ENCODE results near the gene MAP3K10.

Gene MAP3K10

DNA sequence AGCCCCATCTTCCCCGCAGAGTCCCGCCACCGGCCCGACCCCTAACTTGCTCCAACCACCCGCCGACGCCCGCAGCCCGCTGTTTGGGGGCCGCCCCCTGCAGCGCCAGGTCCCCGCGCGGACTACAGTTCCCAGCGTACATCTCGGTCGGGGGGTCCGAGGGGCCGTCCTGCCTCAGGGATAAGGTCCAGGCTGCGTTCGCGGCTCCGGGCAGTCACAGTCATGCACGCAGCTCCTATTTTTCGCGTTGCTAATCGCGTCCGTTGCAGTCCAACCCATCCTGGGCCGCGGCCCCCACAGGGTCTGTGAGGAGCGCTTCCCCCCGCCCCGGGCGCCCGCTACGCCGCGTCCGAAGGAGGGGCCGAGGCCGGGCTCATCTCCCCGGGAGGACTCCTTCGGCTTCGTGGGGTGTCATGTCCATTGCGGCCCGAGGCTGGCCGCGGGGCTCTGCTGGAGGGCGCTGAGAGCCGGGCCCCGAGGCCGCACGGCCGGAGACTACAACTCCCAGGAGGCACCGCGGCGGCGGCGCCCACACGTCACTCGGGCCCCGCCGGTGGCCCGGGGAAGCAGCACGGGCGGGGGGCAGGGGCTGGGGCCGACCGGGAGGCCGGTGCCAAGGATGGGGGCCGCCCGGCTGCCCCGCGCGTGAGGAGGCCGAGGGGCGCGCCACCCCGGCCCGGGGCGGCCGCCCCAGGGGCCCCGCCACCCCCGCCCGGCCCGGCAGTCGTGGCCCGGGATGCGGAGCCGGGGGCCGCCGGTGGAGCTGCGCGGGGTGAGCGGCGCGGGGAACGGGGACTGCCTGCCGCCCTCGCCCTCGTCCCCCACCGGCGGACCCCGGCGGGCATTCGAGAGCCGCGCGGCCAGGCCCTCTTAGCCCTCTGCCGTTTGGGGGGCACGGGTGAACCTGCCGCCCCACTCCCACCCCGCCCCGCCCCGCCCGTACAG lies at the start of gene MAP3K10 (continued):
- TF ChIP-seq, protein P1, sequence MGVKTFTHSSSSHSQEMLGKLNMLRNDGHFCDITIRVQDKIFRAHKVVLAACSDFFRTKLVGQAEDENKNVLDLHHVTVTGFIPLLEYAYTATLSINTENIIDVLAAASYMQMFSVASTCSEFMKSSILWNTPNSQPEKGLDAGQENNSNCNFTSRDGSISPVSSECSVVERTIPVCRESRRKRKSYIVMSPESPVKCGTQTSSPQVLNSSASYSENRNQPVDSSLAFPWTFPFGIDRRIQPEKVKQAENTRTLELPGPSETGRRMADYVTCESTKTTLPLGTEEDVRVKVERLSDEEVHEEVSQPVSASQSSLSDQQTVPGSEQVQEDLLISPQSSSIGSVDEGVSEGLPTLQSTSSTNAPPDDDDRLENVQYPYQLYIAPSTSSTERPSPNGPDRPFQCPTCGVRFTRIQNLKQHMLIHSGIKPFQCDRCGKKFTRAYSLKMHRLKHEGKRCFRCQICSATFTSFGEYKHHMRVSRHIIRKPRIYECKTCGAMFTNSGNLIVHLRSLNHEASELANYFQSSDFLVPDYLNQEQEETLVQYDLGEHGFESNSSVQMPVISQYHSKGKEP (tag by site-specific recombination; IDR thresholded peaks at IDR 0.05): no peak
- TF ChIP-seq, protein P2, sequence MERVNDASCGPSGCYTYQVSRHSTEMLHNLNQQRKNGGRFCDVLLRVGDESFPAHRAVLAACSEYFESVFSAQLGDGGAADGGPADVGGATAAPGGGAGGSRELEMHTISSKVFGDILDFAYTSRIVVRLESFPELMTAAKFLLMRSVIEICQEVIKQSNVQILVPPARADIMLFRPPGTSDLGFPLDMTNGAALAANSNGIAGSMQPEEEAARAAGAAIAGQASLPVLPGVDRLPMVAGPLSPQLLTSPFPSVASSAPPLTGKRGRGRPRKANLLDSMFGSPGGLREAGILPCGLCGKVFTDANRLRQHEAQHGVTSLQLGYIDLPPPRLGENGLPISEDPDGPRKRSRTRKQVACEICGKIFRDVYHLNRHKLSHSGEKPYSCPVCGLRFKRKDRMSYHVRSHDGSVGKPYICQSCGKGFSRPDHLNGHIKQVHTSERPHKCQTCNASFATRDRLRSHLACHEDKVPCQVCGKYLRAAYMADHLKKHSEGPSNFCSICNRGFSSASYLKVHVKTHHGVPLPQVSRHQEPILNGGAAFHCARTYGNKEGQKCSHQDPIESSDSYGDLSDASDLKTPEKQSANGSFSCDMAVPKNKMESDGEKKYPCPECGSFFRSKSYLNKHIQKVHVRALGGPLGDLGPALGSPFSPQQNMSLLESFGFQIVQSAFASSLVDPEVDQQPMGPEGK (tag by site-specific recombination; IDR thresholded peaks at IDR 0.05): peak; percentile 100
- TF ChIP-seq ZNF2 (tag by site-specific recombination; IDR thresholded peaks at IDR 0.05) (peak; percentile 87; the same call in 1 of the 2 replicates), GLI4 (tag by site-specific recombination; IDR thresholded peaks at IDR 0.05) (no peak), ZBTB1 (tag by site-specific recombination; IDR thresholded peaks at IDR 0.05) (peak; percentile 38; the same call in 1 of the 2 replicates), ZNF350 (tag by site-specific recombination; IDR thresholded peaks at IDR 0.05) (no peak), ZNF521 (tag by site-specific recombination; IDR thresholded peaks at IDR 0.05) (no peak), ZNF174 (tag by site-specific recombination; IDR thresholded peaks at IDR 0.05) (no peak), ZNF610 (tag by site-specific recombination; IDR thresholded peaks at IDR 0.05; ENCODE audit: borderline replicate concordance) (peak; percentile 82), YY2 (tag by site-specific recombination; IDR thresholded peaks at IDR 0.05) (peak; percentile 81), KLF9 (tag by site-specific recombination; IDR thresholded peaks at IDR 0.05; ENCODE audit: low read depth) (peak; percentile 72; the same call in 1 of the 2 replicates)
- TF ChIP-seq, protein P3, sequence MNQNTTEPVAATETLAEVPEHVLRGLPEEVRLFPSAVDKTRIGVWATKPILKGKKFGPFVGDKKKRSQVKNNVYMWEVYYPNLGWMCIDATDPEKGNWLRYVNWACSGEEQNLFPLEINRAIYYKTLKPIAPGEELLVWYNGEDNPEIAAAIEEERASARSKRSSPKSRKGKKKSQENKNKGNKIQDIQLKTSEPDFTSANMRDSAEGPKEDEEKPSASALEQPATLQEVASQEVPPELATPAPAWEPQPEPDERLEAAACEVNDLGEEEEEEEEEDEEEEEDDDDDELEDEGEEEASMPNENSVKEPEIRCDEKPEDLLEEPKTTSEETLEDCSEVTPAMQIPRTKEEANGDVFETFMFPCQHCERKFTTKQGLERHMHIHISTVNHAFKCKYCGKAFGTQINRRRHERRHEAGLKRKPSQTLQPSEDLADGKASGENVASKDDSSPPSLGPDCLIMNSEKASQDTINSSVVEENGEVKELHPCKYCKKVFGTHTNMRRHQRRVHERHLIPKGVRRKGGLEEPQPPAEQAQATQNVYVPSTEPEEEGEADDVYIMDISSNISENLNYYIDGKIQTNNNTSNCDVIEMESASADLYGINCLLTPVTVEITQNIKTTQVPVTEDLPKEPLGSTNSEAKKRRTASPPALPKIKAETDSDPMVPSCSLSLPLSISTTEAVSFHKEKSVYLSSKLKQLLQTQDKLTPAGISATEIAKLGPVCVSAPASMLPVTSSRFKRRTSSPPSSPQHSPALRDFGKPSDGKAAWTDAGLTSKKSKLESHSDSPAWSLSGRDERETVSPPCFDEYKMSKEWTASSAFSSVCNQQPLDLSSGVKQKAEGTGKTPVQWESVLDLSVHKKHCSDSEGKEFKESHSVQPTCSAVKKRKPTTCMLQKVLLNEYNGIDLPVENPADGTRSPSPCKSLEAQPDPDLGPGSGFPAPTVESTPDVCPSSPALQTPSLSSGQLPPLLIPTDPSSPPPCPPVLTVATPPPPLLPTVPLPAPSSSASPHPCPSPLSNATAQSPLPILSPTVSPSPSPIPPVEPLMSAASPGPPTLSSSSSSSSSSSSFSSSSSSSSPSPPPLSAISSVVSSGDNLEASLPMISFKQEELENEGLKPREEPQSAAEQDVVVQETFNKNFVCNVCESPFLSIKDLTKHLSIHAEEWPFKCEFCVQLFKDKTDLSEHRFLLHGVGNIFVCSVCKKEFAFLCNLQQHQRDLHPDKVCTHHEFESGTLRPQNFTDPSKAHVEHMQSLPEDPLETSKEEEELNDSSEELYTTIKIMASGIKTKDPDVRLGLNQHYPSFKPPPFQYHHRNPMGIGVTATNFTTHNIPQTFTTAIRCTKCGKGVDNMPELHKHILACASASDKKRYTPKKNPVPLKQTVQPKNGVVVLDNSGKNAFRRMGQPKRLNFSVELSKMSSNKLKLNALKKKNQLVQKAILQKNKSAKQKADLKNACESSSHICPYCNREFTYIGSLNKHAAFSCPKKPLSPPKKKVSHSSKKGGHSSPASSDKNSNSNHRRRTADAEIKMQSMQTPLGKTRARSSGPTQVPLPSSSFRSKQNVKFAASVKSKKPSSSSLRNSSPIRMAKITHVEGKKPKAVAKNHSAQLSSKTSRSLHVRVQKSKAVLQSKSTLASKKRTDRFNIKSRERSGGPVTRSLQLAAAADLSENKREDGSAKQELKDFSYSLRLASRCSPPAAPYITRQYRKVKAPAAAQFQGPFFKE (tag by site-specific recombination; IDR thresholded peaks at IDR 0.05; ENCODE audit: borderline replicate concordance): no peak
- TF ChIP-seq, protein P4, sequence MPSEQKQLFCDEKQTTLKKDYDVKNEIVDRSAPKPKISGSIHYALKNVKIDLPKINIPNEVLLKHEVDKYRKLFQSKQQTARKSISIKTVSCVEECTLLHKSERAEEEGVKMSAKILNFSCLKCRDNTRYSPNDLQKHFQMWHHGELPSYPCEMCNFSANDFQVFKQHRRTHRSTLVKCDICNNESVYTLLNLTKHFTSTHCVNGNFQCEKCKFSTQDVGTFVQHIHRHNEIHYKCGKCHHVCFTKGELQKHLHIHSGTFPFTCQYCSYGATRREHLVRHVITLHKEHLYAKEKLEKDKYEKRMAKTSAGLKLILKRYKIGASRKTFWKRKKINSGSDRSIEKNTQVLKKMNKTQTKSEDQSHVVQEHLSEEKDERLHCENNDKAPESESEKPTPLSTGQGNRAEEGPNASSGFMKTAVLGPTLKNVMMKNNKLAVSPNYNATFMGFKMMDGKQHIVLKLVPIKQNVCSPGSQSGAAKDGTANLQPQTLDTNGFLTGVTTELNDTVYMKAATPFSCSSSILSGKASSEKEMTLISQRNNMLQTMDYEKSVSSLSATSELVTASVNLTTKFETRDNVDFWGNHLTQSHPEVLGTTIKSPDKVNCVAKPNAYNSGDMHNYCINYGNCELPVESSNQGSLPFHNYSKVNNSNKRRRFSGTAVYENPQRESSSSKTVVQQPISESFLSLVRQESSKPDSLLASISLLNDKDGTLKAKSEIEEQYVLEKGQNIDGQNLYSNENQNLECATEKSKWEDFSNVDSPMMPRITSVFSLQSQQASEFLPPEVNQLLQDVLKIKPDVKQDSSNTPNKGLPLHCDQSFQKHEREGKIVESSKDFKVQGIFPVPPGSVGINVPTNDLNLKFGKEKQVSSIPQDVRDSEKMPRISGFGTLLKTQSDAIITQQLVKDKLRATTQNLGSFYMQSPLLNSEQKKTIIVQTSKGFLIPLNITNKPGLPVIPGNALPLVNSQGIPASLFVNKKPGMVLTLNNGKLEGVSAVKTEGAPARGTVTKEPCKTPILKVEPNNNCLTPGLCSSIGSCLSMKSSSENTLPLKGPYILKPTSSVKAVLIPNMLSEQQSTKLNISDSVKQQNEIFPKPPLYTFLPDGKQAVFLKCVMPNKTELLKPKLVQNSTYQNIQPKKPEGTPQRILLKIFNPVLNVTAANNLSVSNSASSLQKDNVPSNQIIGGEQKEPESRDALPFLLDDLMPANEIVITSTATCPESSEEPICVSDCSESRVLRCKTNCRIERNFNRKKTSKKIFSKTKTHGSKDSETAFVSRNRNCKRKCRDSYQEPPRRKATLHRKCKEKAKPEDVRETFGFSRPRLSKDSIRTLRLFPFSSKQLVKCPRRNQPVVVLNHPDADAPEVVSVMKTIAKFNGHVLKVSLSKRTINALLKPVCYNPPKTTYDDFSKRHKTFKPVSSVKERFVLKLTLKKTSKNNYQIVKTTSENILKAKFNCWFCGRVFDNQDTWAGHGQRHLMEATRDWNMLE (tag by site-specific recombination; conservative IDR thresholded peaks at IDR 0.05; ENCODE audit: low read depth): peak; percentile 11; the same call in 1 of the 2 replicates
- TF ChIP-seq, protein P5, sequence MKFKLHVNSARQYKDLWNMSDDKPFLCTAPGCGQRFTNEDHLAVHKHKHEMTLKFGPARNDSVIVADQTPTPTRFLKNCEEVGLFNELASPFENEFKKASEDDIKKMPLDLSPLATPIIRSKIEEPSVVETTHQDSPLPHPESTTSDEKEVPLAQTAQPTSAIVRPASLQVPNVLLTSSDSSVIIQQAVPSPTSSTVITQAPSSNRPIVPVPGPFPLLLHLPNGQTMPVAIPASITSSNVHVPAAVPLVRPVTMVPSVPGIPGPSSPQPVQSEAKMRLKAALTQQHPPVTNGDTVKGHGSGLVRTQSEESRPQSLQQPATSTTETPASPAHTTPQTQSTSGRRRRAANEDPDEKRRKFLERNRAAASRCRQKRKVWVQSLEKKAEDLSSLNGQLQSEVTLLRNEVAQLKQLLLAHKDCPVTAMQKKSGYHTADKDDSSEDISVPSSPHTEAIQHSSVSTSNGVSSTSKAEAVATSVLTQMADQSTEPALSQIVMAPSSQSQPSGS (tag by site-specific recombination; IDR thresholded peaks at IDR 0.05; ENCODE audit: low read depth): 0 out of 2 replicates have a peak, but pooled peaks have one; percentile 3
- TF ChIP-seq, protein P6, sequence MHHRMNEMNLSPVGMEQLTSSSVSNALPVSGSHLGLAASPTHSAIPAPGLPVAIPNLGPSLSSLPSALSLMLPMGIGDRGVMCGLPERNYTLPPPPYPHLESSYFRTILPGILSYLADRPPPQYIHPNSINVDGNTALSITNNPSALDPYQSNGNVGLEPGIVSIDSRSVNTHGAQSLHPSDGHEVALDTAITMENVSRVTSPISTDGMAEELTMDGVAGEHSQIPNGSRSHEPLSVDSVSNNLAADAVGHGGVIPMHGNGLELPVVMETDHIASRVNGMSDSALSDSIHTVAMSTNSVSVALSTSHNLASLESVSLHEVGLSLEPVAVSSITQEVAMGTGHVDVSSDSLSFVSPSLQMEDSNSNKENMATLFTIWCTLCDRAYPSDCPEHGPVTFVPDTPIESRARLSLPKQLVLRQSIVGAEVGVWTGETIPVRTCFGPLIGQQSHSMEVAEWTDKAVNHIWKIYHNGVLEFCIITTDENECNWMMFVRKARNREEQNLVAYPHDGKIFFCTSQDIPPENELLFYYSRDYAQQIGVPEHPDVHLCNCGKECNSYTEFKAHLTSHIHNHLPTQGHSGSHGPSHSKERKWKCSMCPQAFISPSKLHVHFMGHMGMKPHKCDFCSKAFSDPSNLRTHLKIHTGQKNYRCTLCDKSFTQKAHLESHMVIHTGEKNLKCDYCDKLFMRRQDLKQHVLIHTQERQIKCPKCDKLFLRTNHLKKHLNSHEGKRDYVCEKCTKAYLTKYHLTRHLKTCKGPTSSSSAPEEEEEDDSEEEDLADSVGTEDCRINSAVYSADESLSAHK (tag by site-specific recombination; IDR thresholded peaks at IDR 0.05): peak; percentile 80
- TF ChIP-seq, protein P7, sequence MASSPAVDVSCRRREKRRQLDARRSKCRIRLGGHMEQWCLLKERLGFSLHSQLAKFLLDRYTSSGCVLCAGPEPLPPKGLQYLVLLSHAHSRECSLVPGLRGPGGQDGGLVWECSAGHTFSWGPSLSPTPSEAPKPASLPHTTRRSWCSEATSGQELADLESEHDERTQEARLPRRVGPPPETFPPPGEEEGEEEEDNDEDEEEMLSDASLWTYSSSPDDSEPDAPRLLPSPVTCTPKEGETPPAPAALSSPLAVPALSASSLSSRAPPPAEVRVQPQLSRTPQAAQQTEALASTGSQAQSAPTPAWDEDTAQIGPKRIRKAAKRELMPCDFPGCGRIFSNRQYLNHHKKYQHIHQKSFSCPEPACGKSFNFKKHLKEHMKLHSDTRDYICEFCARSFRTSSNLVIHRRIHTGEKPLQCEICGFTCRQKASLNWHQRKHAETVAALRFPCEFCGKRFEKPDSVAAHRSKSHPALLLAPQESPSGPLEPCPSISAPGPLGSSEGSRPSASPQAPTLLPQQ (tag by site-specific recombination; IDR thresholded peaks at IDR 0.05): peak; percentile 89
